ENCODE results near the gene ANKMY1. TPM values are rescaled to one million over a fixed set of nuclear protein-coding genes. Genes with fewer than 3 reads are reported as not detected.
A peak's percentile ranks its signal among the peaks of the same experiment; 100 is the strongest.

Gene ANKMY1
- total and polyA plus RNA-seq, 2 of the 13 experiments (the other 11 are each of a cell fraction or from before 2014, with no cell fraction given) = 11.7 to 18.8 TPM

- no peak; the same call in 1 of the 2 replicates for TF ChIP-seq ZSCAN30 (CRISPR knock-in tag; IDR thresholded peaks at IDR 0.05)
- TF ChIP-seq CREM (IDR thresholded peaks at IDR 0.05) = peak; percentile 38; the same call in 1 of the 2 replicates
- TF ChIP-seq CREM (CRISPR knock-in tag; IDR thresholded peaks at IDR 0.05) = no peak
- TF ChIP-seq HNF4G (IDR thresholded peaks at IDR 0.05; ENCODE audit: borderline replicate concordance, low read depth, low read length) = peak; percentile 88
- TF ChIP-seq HNF4G (CRISPR knock-in tag; IDR thresholded peaks at IDR 0.05; ENCODE audit: borderline replicate concordance, low read depth) = peak; percentile 90
- TF ChIP-seq PBX2 (CRISPR knock-in tag; IDR thresholded peaks at IDR 0.05) = no peak
- TF ChIP-seq, protein P1, sequence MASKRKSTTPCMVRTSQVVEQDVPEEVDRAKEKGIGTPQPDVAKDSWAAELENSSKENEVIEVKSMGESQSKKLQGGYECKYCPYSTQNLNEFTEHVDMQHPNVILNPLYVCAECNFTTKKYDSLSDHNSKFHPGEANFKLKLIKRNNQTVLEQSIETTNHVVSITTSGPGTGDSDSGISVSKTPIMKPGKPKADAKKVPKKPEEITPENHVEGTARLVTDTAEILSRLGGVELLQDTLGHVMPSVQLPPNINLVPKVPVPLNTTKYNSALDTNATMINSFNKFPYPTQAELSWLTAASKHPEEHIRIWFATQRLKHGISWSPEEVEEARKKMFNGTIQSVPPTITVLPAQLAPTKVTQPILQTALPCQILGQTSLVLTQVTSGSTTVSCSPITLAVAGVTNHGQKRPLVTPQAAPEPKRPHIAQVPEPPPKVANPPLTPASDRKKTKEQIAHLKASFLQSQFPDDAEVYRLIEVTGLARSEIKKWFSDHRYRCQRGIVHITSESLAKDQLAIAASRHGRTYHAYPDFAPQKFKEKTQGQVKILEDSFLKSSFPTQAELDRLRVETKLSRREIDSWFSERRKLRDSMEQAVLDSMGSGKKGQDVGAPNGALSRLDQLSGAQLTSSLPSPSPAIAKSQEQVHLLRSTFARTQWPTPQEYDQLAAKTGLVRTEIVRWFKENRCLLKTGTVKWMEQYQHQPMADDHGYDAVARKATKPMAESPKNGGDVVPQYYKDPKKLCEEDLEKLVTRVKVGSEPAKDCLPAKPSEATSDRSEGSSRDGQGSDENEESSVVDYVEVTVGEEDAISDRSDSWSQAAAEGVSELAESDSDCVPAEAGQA (IDR thresholded peaks at IDR 0.05; ENCODE audit: low read depth) = no peak; the same call in none of the 2 replicates
- TF ChIP-seq, protein P1 (CRISPR knock-in tag; IDR thresholded peaks at IDR 0.05; ENCODE audit: borderline replicate concordance) = no peak
- no peak for TF ChIP-seq ZNF713 (CRISPR knock-in tag; IDR thresholded peaks at IDR 0.05)
- 0 out of 2 replicates have a peak, but pooled peaks have one; percentile 37 for TF ChIP-seq DNMT3B (CRISPR knock-in tag; conservative IDR thresholded peaks at IDR 0.05)
- TF ChIP-seq SIN3B (IDR thresholded peaks at IDR 0.05; ENCODE audit: low read length) = no peak
- TF ChIP-seq, protein P2, sequence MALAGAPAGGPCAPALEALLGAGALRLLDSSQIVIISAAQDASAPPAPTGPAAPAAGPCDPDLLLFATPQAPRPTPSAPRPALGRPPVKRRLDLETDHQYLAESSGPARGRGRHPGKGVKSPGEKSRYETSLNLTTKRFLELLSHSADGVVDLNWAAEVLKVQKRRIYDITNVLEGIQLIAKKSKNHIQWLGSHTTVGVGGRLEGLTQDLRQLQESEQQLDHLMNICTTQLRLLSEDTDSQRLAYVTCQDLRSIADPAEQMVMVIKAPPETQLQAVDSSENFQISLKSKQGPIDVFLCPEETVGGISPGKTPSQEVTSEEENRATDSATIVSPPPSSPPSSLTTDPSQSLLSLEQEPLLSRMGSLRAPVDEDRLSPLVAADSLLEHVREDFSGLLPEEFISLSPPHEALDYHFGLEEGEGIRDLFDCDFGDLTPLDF (CRISPR knock-in tag; IDR thresholded peaks at IDR 0.05) = no peak
- no peak for TF ChIP-seq HNRNPK (IDR thresholded peaks at IDR 0.05; ENCODE audit: low read depth, low read length, poor library complexity, severe bottlenecking)
- TF ChIP-seq ZNF329 (CRISPR knock-in tag; IDR thresholded peaks at IDR 0.05; ENCODE audit: low read depth) = no peak; the same call in 1 of the 2 replicates
- TF ChIP-seq SRSF4 (IDR thresholded peaks at IDR 0.05; ENCODE audit: low read depth, low read length, poor library complexity, severe bottlenecking) = no peak
- no peak for TF ChIP-seq MTA3 (CRISPR knock-in tag; IDR thresholded peaks at IDR 0.05)
- no peak for TF ChIP-seq ZNF124 (CRISPR knock-in tag; IDR thresholded peaks at IDR 0.05)
- 0 out of 2 replicates have a peak, but pooled peaks have one; percentile 36 for TF ChIP-seq SNAI1 (CRISPR knock-in tag; IDR thresholded peaks at IDR 0.05; ENCODE audit: borderline replicate concordance)
- TF ChIP-seq PITX1 (CRISPR knock-in tag; IDR thresholded peaks at IDR 0.05) = no peak
- TF ChIP-seq SMC3 (IDR thresholded peaks at IDR 0.05; ENCODE audit: low read length) = no peak
- no peak for TF ChIP-seq CEBPG (CRISPR knock-in tag; IDR thresholded peaks at IDR 0.05)
- TF ChIP-seq NFATC3 (CRISPR knock-in tag; IDR thresholded peaks at IDR 0.05) = no peak
- TF ChIP-seq ZNF12 (CRISPR knock-in tag; IDR thresholded peaks at IDR 0.05) = peak; percentile 54
Observed at GRCh38 chr2:240604939-240605716, 47.3 kb upstream of the ANKMY1 start (continued).

Measured in HepG2 (cell line).